Choroid plexus epithelial cell (primary cell): ENCODE data around the gene TWNK.

Experiments
- DNase-seq: peaks from one replicate; pipeline ENCODE4 v3.0.0-alpha.2; 2010; ENCODE audit warnings: low read depth
- H3K4me3 ChIP-seq: 2 replicates; pipeline ENCODE4 v1.5.1; 2011; ENCODE audit warnings: low read depth, mild to moderate bottlenecking, control low read depth, low read length, moderate library complexity
- TF ChIP-seq, protein P1 (sequence below): conservative IDR thresholded peaks from 2 replicates; pipeline ENCODE4 v1.5.1; 2011; ENCODE audit warnings: low read depth, mild to moderate bottlenecking, control low read depth, inconsistent platforms, low read length, moderate library complexity

The TWNK gene

GRCh38 chr10:101000127-101000914 lies 13.0 kb downstream of the TWNK start:
- peak overlapping the region; percentile 83 for H3K4me3 ChIP-seq
- no peak for DNase-seq
- TF ChIP-seq, protein P1, sequence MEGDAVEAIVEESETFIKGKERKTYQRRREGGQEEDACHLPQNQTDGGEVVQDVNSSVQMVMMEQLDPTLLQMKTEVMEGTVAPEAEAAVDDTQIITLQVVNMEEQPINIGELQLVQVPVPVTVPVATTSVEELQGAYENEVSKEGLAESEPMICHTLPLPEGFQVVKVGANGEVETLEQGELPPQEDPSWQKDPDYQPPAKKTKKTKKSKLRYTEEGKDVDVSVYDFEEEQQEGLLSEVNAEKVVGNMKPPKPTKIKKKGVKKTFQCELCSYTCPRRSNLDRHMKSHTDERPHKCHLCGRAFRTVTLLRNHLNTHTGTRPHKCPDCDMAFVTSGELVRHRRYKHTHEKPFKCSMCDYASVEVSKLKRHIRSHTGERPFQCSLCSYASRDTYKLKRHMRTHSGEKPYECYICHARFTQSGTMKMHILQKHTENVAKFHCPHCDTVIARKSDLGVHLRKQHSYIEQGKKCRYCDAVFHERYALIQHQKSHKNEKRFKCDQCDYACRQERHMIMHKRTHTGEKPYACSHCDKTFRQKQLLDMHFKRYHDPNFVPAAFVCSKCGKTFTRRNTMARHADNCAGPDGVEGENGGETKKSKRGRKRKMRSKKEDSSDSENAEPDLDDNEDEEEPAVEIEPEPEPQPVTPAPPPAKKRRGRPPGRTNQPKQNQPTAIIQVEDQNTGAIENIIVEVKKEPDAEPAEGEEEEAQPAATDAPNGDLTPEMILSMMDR: no peak

DNA sequence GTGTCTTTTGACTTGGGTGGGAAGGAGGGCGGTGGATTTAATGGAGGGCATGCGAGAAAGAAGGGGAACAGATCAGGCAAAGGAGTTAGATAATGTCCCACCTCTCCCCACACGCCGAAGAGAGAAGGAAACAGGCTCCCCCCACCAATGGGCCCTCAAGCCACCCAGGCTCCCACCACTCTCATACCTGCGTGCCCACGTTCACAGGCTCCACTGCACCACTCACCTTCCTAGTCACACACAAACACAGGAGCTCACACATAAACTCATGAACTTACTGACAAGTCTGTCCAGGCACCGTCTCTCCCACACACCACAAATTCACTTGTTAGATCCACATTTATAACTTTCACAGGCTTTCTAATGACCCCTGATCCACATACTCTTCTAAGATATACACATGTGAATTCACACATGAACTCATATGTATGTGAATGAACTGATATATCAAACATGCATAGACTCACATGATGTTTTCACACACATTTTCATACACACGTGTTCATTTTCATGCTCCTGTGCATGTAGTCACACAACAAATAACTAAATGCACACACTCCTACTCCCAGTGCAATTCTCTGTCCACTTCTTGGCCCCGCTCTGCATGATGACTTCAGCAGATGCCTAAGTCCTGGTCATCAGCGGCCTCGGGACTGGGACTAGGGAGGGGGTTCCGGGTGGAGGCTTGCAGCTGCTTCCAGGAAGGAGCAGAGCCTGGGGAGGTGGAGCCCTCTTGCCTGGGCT lies 13.7 kb downstream of the TWNK start:
- TF ChIP-seq, protein P1: no peak
- H3K4me3 ChIP-seq: peak overlapping the region; percentile 83
- peak; percentile 94 for DNase-seq

GRCh38 chr10:101001659-101002035 lies 14.3 kb downstream of the TWNK start:
- TF ChIP-seq, protein P1: no peak
- peak overlapping the region; percentile 83 for H3K4me3 ChIP-seq
- no peak for DNase-seq

- H3K4me3 ChIP-seq: no peak overlapping the region
- DNase-seq: no peak
- TF ChIP-seq, protein P1: no peak
These were observed 15.1 kb downstream of the TWNK start for GRCh38 chr10:101002456-101002855.

- H3K4me3 ChIP-seq: no peak overlapping the region
- no peak for DNase-seq
- TF ChIP-seq, protein P1: no peak
These were observed 16.4 kb downstream of the TWNK start for GRCh38 chr10:101003639-101004206.

DNA sequence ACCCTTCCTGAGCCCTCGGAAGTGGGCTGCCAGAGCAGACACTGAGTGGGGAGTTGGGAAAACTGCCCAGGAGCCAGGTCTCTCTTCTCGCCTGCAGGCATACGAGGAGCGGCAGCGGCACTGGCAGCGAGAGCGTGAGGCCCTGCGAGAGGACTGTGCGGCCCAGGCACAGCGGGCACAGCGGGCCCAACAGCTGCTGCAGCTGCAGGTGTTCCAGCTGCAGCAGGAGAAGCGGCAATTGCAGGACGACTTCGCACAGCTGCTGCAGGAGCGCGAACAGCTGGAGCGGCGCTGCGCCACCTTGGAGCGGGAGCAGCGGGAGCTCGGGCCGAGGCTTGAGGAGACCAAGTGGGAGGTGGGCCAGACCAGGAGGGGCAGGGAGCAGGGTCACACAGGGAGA lies 18.0 kb downstream of the TWNK start:
- no peak for DNase-seq
- TF ChIP-seq, protein P1: no peak
- no peak overlapping the region for H3K4me3 ChIP-seq
